PC-9 (cell line): ENCODE data around the gene OAF.

ENCODE experiments used
- CTCF ChIP-seq: fragments of 200-600 bp; sonication (generic); conservative IDR thresholded peaks from 2 replicates; pipeline ENCODE4 v1.6.1; 2017; ENCODE audit warnings: mixed run types, antibody characterized with exemption, mild to moderate bottlenecking, moderate library complexity
- EZH2 ChIP-seq: fragments of 200-600 bp; sonication (generic); IDR thresholded peaks from 2 replicates; pipeline ENCODE4 v1.8.0; 2017; ENCODE audit warnings: antibody characterized with exemption, low read depth

- TF ChIP-seq CTCF (no peak), EZH2 (no peak)
Observed at GRCh38 chr11:120194166-120194565, 16.7 kb upstream of the OAF start.
